ENCODE results near the gene ASPM. TPM values are rescaled to one million over a fixed set of nuclear protein-coding genes. Genes with fewer than 3 reads are reported as not detected.

ASPM gene, protein sequence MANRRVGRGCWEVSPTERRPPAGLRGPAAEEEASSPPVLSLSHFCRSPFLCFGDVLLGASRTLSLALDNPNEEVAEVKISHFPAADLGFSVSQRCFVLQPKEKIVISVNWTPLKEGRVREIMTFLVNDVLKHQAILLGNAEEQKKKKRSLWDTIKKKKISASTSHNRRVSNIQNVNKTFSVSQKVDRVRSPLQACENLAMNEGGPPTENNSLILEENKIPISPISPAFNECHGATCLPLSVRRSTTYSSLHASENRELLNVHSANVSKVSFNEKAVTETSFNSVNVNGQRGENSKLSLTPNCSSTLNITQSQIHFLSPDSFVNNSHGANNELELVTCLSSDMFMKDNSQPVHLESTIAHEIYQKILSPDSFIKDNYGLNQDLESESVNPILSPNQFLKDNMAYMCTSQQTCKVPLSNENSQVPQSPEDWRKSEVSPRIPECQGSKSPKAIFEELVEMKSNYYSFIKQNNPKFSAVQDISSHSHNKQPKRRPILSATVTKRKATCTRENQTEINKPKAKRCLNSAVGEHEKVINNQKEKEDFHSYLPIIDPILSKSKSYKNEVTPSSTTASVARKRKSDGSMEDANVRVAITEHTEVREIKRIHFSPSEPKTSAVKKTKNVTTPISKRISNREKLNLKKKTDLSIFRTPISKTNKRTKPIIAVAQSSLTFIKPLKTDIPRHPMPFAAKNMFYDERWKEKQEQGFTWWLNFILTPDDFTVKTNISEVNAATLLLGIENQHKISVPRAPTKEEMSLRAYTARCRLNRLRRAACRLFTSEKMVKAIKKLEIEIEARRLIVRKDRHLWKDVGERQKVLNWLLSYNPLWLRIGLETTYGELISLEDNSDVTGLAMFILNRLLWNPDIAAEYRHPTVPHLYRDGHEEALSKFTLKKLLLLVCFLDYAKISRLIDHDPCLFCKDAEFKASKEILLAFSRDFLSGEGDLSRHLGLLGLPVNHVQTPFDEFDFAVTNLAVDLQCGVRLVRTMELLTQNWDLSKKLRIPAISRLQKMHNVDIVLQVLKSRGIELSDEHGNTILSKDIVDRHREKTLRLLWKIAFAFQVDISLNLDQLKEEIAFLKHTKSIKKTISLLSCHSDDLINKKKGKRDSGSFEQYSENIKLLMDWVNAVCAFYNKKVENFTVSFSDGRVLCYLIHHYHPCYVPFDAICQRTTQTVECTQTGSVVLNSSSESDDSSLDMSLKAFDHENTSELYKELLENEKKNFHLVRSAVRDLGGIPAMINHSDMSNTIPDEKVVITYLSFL (N-terminal part only)
- 19.6 and 43.6 TPM in 2 replicates for total RNA-seq

DNA sequence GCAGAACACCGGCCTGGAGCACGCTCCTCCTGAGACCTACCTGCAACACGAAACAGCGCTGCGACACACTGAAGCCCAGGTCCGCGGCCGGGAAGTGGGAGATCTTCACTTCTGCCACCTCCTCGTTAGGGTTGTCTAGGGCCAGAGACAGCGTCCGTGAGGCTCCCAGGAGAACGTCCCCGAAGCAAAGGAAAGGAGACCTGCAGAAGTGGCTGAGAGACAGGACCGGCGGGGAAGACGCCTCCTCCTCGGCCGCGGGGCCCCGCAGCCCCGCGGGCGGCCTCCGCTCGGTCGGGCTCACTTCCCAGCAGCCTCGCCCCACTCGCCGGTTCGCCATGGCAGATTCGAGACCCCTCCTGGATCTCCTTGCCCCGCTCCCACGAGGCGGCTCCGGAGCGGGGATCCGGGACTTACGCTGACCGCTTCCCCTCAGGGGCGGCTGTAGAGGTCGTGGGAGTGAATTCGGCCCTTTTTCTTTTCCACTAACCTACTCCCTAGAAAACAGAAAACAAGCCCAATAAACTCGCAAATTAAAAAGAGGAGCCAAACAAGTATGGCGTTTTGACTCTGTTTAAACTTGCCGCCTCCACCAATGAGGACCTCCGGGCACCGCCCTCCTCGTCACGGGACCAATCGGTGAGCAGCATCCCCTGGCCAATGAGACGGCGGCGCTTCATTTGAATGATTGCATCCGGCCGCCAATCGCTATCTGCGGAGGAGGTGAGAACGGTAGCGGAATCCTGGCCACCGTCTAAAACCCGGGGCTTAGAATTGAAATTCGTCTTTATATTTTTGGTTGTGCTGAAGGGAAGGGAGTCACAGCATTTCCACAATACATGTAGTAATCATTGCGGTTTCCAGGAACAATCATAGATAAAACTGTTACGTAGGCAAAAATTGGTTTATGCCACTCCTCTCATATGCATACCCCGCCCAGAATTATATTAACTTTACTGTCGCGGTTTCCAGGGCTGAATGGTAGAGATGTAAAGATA lies at the start of gene ASPM:
ASPM (minus strand) TSS at position 569 of the 995 bp plus-strand sequence; CDS start at position 337, 232 bp downstream.
- peak within 1 kb of the TSS; percentile 93 for H3K4me3 ChIP-seq (ENCODE audit: low read depth, low read length)
- DNase-seq (ENCODE audit: low read depth) = peak; percentile 95
- no peak for TF ChIP-seq CTCF (IDR thresholded peaks at IDR 0.05; ENCODE audit: insufficient read depth, low read depth, low read length)

- DNase-seq (ENCODE audit: low read depth) = no peak
- no peak for TF ChIP-seq CTCF (IDR thresholded peaks at IDR 0.05; ENCODE audit: insufficient read depth, low read depth, low read length)
- no peak overlapping the region for H3K4me3 ChIP-seq (ENCODE audit: low read depth, low read length)
Observed at GRCh38 chr1:197195100-197195499, 48.6 kb upstream of the ASPM start.

DNA sequence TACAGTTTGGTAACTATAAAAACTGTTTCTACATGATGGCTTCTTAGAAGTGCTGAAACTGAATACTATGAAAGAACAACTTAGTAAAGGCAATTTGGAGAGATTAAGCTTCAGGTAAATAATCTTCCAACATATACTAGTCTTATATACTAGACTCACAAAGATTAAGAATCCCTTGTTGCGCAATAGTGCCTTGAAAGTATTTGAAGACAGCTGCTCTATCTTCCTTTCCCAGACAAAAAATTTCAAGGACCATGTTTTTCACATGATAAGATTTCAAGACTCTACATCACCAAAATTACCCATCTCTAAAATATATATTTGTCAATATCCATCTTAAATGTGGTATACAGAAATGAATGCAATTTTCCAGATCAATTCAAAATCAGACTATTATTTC lies 37.7 kb upstream of the ASPM start:
- no peak overlapping the region for H3K4me3 ChIP-seq (ENCODE audit: low read depth, low read length)
- DNase-seq (ENCODE audit: low read depth) = peak; percentile 52
- TF ChIP-seq CTCF (IDR thresholded peaks at IDR 0.05; ENCODE audit: insufficient read depth, low read depth, low read length) = no peak

DNA sequence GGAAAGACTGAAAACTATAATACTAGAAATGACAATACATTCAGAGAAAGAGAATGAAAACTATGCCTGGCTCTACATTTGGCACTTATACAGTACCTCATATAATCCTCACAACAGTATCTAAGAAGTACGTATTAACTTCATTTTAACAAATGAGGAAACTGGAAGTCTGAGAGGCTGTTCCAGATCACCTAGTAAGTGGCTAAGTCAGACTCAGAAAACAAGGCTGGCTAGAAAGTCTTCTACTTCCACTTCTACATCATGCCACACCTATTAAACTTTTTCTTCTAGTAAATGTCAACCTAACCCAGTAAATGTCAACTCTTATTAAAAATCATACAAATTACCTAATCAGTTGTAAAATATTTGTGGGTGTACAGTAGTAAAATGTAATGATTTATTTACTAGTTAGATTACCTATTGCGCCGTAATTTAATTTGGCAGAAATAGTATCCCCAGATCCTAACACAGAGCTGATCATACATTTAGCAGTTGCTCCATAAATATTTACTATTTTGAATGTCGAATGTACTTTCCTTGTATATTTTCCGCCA lies 36.8 kb upstream of the ASPM start:
- no peak for TF ChIP-seq CTCF (IDR thresholded peaks at IDR 0.05; ENCODE audit: insufficient read depth, low read depth, low read length)
- DNase-seq (ENCODE audit: low read depth) = peak; percentile 30
- H3K4me3 ChIP-seq (ENCODE audit: low read depth, low read length) = no peak overlapping the region

- no peak overlapping the region for H3K4me3 ChIP-seq (ENCODE audit: low read depth, low read length)
- DNase-seq (ENCODE audit: low read depth) = no peak
- TF ChIP-seq CTCF (IDR thresholded peaks at IDR 0.05; ENCODE audit: insufficient read depth, low read depth, low read length) = no peak
Observed at GRCh38 chr1:197182716-197183115, 36.2 kb upstream of the ASPM start.
